HepG2 (cell line): ENCODE results near the gene TRIM54. TPM values are rescaled to one million over a fixed set of nuclear protein-coding genes. Genes with fewer than 3 reads are reported as not detected.

ENCODE experiments used
- ARNT ChIP-seq: fragments of 450-650 bp; IDR thresholded peaks from 2 replicates; pipeline ENCODE4 v1.6.1; 2017
- ELF3 ChIP-seq: IDR thresholded peaks from 2 replicates; pipeline ENCODE4 v1.6.1; 2016; ENCODE audit warnings: missing genetic modification reagents, missing compliant biosample characterization
- MXD1 ChIP-seq: sonication (generic); formaldehyde crosslinking; IDR thresholded peaks from 2 replicates; pipeline ENCODE4 v1.4.0; 2020; ENCODE audit warnings: mild to moderate bottlenecking, missing genetic modification reagents
- NFE2 ChIP-seq: sonication (generic); formaldehyde crosslinking; IDR thresholded peaks from 2 replicates; pipeline ENCODE4 v1.4.0; 2020; ENCODE audit warnings: missing genetic modification reagents
- PHB2 ChIP-seq: fragments of 450-650 bp; IDR thresholded peaks from 2 replicates; pipeline ENCODE4 v1.6.1; 2018; ENCODE audit not compliant: partially characterized antibody
- PRDM15 ChIP-seq: sonication (generic); formaldehyde crosslinking; IDR thresholded peaks from 2 replicates; pipeline ENCODE4 v1.4.0; 2020; ENCODE audit warnings: missing genetic modification reagents
- PTBP1 ChIP-seq: fragments of 200-400 bp; formaldehyde crosslinking; IDR thresholded peaks from 2 replicates; pipeline ENCODE4 v1.6.1; 2018; ENCODE audit warnings: low read length, low read depth; ENCODE audit not compliant: poor library complexity, severe bottlenecking
- SOX13 ChIP-seq, 3 experiments: fragments of 450-650 bp in 1 of 3; sonication (generic) in 1 of 3; formaldehyde crosslinking in 1 of 3; IDR thresholded peaks in 2 of 3; conservative IDR thresholded peaks in 1 of 3; 2 replicates each; pipeline versions ENCODE4 v1.5.0 to v1.6.1; 2016 to 2020; ENCODE audit warnings: antibody characterized with exemption in 1 of 3, mild to moderate bottlenecking in 1 of 3, missing compliant biosample characterization in 1 of 3, missing genetic modification reagents in 1 of 3, moderate library complexity in 1 of 3
- U2AF2 ChIP-seq: fragments of 200-400 bp; formaldehyde crosslinking; IDR thresholded peaks from 2 replicates; pipeline ENCODE4 v1.6.1; 2017; ENCODE audit warnings: low read depth, mild to moderate bottlenecking, low read length
- ZNF33B ChIP-seq: sonication (generic); formaldehyde crosslinking; IDR thresholded peaks from 2 replicates; pipeline ENCODE4 v1.5.1; 2020; ENCODE audit warnings: mild to moderate bottlenecking, missing genetic modification reagents
- ZNF564 ChIP-seq: sonication (generic); formaldehyde crosslinking; IDR thresholded peaks from 2 replicates; pipeline ENCODE4 v1.8.1; 2023; ENCODE audit warnings: mild to moderate bottlenecking, missing genetic modification reagents
- ZNF687 ChIP-seq: sonication (generic); formaldehyde crosslinking; IDR thresholded peaks from 2 replicates; pipeline ENCODE4 v1.5.1; 2020; ENCODE audit warnings: mild to moderate bottlenecking, missing genetic modification reagents, moderate library complexity
- ZNF703 ChIP-seq: sonication (generic); formaldehyde crosslinking; IDR thresholded peaks from 2 replicates; pipeline ENCODE4 v1.5.1; 2020; ENCODE audit warnings: missing genetic modification reagents, mild to moderate bottlenecking, moderate library complexity, borderline replicate concordance
- ZNF773 ChIP-seq: sonication (generic); formaldehyde crosslinking; IDR thresholded peaks from 2 replicates; pipeline ENCODE4 v1.4.0; 2020; ENCODE audit warnings: missing genetic modification reagents, borderline replicate concordance
- ZNF780A ChIP-seq: sonication (generic); formaldehyde crosslinking; IDR thresholded peaks from 2 replicates; pipeline ENCODE4 v1.8.0; 2022; ENCODE audit warnings: mild to moderate bottlenecking, missing genetic modification reagents, moderate library complexity
- ZNF800 ChIP-seq: sonication (generic); formaldehyde crosslinking; IDR thresholded peaks from 2 replicates; pipeline ENCODE4 v1.4.0; 2020; ENCODE audit warnings: missing genetic modification reagents
- ZNF816 ChIP-seq: sonication (generic); formaldehyde crosslinking; IDR thresholded peaks from 2 replicates; pipeline ENCODE4 v1.8.0; 2022; ENCODE audit warnings: missing genetic modification reagents, mild to moderate bottlenecking, borderline replicate concordance
- polyA plus RNA-seq, 8 experiments: library from polyadenylated mRNA; depleted of rRNA in 3 of 8; stranded (reverse) in 7 of 8; unstranded in 1 of 8; fragments of >200 nt; fragmentation: Illumina TruSeq in 4 of 8; extraction: Trizol in 4 of 8; gene quantifications; 2 replicates each; pipeline versions ENCODE4 v1.2.1 to v1.2.3, GENCODE V29; 2011 to 2016; ENCODE audit warnings: low read depth in 4 of 8, missing spikeins in 1 of 8, mixed read lengths in 1 of 8; ENCODE audit not compliant: insufficient read depth in 1 of 8
- total RNA-seq, 5 experiments: library from RNA; depleted of rRNA; stranded (reverse); fragments of >200 nt; fragmentation: Illumina TruSeq; extraction: Trizol; gene quantifications; 2 replicates each; pipeline ENCODE4 v1.2.3, GENCODE V29; 2016; ENCODE audit warnings: low read depth in 1 of 5

Gene TRIM54
- total and polyA plus RNA-seq, 2 of the 13 experiments (the other 11 are each of a cell fraction or from before 2014, with no cell fraction given) = 0.07 to 0.13 TPM

- TF ChIP-seq ZNF773 (CRISPR knock-in tag) (no peak), ZNF703 (CRISPR knock-in tag) (0 out of 2 replicates have a peak, but pooled peaks have one; percentile 80), ARNT (no peak), PTBP1 (peak; percentile 85), ZNF33B (CRISPR knock-in tag) (0 out of 2 replicates have a peak, but pooled peaks have one; percentile 82), MXD1 (CRISPR knock-in tag) (peak; percentile 81), ZNF687 (peak; percentile 94), ZNF800 (CRISPR knock-in tag) (peak; percentile 97), ZNF780A (CRISPR knock-in tag) (no peak), ELF3 (CRISPR knock-in tag) (peak; percentile 59), PRDM15 (no peak), ZNF564 (0 out of 2 replicates have a peak, but pooled peaks have one; percentile 58), NFE2 (CRISPR knock-in tag) (peak; percentile 39; the same call in 1 of the 2 replicates), ZNF816 (CRISPR knock-in tag) (no peak), SOX13 (IDR thresholded peaks at IDR 0.05) (no peak; the same call in 1 of the 2 replicates), SOX13 (CRISPR knock-in tag; conservative IDR thresholded peaks at IDR 0.05 in 1 of 2, IDR thresholded peaks at IDR 0.05 in 1 of 2) (peak in 1 of 2 experiments; percentile 61; a peak in 1 of 4 replicates), U2AF2 (no peak), PHB2 (no peak)
These were observed 17.3 kb upstream of the TRIM54 start (continued) for GRCh38 chr2:27264753-27265535.
